Activated CD4-positive, alpha-beta T cell treated with anti-CD3 and anti-CD28 coated beads for 48 hours (primary cell): Measurements from ENCODE around the gene CDH23.
A peak's percentile ranks its signal among the peaks of the same experiment; 100 is the strongest.

Source experiments
- DNase-seq: peaks from one replicate; pipeline ENCODE4 v3.0.0-alpha.2; 2020

The CDH23 gene

DNA sequence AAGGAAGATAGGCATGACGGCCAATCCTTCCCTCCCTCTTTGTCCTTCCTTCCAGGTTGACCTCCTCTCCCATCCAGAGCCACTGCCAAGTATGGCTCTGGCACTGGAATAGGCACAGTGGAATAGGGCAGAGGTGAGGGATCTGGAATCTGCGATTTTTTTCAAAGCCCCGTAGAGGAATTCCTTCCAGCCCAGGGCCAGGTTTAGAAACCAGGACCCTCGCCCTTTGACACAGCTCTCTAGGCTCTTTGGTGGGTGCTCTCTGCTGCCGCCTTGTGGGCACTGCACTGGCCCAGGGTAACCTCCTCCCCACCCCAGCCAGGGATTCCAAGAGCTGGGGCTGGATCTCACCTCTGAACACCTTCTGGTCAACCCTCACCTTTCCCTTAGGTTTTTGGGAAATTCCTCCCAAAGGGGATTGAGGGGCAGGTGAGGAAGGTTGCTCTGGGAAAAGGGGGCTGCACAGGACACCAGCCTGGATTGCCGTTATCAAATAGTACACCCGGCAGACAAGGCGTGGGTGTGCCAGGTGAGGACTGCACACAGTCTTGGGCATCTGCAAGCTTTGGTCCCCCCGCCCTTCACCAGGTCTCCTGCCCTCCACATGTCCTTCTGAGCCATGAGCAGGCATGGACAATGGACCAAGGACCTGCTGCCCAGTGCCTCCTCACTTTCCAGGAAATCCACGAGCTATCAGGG, 300.1 kb downstream of the CDH23 start:
- peak; percentile 81 for DNase-seq

DNA sequence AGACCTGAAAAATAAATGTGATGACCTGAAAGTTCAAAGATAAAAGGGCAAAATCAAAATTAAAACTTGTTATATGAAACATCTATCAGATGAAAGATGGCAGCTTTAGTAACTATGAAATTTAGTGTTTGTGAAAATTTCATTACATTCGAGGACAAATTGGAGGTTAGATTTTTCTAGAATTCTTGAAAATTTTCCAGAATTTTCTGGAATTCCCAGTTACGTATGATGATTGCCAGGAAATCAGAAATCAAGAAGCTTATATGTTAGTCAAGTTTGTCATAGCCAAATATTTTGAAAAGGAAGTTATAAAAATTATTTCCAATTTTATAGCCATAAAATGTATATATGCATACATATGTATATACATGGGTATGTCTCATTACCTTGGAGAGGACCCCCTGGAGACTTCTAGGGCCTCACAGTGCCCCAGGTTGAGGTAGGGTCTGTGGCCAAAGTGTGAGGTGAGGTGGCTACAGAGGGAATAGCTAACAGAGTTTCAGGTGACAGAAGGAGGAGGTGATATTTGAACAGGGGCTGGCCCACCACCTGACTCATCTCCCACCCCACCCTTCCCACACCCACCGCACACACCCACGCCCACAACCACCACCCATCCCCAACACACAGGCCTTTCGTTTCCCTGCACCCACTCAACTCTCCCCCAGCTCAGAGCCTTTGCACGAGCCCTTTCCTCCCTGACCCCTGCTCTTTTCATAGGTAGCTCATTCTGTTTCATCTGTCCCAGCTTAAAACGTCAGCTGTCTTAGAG, 301.4 kb downstream of the CDH23 start:
- peak; percentile 43 for DNase-seq

DNA sequence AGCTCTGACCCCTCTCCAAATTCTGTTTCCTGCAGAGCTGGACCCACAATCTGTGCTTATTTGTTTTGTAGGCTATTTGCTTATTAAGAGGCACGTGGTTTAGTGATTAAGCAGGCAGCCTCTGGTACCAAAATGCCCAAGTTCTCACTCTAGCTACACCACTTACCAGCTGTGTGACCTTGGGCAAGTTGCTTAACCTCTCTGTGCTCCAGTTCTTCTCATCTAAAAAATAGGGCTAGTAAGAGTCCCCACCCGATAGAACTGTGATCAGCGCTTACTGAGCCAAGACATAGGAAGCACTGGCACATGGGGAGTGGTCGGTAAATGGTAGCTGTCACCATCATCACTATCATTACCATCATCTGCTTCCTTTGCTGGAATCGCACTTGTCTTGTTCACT, 302.0 kb downstream of the CDH23 start:
- DNase-seq = no peak

DNA sequence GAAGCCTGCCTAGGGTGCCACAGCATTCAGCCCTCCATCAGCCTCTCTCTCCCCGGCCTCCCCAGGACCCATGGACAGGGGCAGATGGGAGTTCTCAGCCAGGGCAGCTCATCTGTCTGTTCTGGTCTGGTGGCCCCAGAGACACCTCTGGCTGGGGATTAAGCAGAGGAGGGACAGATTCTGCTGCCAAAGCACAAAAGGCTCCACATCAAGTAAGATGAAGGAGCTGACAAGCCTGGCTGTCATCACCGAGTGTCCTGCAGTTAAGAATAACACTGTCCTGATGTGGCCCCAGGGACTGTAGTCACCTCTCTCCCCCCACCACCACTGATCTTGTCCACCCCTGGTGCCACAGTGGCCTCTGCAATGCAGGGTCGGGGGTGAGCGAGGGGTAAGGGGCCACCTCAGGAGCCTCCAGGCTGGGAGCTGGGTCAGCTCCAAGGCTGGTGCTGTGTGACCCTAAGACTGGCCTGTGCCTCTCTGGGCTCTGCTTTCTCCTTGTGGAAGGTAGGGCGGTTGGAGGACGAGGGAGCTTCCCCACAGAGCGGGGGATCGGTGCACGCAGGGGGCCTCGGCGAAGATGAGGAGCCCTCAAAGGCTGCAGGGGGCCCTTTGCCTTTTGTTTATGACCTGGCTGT, 304.1 kb downstream of the CDH23 start:
- no peak for DNase-seq

DNA sequence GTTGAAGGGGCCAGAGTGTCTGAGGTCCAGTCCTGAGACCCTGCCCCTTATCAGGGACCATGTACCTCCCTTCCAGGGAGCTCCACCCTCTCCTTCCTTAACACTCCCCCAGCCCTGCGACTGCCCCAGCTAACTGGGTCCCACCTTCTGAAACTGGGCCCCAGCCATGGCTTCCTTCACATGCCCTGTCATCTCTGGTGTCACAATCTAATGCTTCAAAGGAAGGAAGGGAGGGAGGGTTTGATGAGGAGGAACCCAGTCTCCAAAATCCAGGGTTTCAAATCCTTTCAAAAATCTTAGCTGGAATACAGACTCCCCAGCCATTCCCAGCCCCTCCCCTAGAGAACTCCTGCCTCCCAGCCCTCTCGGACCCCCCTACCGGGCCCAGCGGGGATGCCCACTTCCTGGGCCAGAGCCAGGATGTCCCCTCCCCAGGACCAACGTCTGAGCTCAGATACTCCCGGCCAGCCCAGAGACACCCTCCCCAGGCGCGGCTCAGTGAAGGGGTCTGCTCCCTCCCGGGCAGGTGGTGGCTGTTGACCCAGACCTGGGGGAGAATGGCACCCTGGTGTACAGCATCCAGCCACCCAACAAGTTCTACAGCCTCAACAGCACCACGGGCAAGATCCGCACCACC, 304.9 kb downstream of the CDH23 start:
- no peak for DNase-seq

DNA sequence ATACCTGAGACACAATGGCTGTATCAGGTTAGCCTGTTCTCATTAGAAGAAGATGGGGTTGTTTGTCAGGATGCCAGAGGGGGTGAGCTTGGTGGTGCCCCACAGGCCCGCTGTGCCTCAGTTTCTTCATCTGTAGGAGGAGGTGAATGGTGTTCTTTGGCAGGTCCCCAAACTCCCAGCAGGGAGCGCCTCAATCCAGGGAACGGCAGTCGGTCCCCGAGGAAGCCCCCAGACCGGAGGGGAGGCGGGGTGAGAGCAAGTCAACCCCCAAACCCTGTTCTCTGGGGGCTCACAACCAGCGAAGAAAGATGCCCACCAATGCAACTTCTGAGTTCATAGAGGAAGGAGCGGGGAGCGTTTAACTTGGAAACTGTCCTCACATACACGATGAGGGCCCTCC, 306.9 kb downstream of the CDH23 start:
- DNase-seq = no peak

DNA sequence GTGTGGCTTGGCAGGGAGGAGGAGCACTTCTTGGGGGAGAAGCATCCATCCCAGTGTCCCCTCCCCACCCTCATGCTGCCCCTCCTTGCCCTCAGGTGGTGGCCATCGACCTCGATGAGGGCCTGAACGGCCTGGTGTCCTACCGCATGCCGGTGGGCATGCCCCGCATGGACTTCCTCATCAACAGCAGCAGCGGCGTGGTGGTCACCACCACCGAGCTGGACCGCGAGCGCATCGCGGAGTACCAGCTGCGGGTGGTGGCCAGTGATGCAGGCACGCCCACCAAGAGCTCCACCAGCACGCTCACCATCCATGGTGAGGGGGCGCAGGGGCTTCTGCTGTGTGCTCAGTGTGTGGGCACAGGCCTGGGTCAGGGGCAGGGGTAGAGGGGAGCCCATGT, 308.1 kb downstream of the CDH23 start:
- DNase-seq = no peak

DNA sequence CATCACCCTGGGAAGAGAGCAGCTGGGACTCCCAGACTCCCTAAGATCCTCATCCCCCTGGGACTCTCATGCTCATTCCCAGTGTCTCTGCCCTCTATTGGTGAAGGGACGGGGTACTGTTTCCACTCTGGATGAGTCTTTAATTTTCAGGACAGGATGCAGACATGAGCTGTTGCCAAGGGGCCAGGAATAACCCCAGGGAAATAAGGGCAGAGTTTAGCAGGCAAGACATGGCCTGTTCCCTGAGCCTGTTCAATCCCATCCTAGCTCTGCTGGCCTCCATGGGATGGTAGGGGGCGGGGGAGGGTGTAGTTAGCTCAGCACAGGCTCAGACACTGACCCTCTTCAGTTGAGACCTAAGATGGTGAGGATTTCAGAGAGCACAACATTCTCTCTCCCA, 308.9 kb downstream of the CDH23 start:
- no peak for DNase-seq

DNA sequence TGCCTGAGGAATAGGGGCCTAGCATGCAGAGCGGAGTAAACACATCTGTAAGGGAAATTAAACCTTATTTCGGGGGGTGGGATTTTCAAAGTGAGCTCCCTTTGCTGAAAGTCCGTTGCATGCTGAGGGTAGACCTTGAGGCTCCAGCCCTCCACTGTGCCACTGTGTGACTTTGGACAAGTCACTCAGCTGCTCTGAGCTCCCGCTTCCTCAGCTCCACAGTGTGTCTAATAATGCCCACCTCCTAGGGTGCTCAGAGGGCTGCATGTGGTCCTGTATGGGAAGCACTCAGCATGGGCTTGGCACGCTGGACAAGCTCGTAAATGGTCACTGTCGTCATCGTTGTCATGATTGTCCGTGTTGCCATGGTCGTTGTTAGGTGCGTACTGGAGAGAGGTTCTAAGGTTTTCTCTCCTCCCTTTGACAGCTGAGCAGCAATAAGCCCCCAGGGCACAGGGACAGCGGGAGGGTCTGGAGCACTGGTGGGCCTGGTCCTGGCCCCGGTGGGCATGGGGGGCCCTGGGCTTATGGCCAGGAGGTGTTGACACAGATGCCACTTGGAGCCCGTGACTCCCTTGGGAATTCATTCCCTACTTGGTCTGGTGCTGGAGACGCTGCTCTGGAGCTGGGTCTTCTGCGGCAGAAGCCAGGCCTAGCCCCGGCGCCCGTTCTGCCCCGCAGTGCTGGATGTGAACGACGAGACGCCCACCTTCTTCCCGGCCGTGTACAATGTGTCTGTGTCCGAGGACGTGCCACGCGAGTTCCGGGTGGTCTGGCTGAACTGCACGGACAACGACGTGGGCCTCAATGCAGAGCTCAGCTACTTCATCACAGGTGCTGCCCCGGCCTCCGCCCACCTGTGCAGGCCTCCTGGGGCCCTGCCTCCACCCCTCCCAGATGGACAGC, 309.7 kb downstream of the CDH23 start:
- no peak for DNase-seq

DNA sequence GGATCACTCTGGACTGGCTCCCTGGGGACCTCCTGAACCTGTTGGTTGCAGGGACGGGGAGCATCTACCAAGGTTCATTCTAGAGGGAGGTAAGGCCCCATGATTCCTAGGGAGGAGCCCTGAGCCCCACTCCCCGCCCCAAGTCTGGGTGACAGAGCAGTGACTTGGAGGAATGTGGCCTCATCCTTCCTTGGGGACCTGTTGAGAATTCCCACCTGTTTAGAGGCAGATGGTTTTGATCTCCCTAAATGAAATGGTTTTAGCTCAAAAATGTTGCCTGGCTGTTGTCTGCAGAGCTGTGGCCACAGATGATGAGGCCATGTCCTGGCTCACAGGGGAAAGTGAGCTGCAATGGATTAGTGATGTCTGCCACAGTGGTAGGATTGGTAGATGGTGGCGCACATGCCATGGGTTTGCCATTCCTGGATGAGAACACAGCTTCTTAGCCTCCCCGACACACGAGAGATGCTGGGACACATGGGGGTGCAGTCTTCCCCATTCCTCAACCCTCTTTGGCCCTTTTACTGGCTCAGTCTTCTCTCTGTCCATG, 310.6 kb downstream of the CDH23 start:
- DNase-seq = no peak

DNA sequence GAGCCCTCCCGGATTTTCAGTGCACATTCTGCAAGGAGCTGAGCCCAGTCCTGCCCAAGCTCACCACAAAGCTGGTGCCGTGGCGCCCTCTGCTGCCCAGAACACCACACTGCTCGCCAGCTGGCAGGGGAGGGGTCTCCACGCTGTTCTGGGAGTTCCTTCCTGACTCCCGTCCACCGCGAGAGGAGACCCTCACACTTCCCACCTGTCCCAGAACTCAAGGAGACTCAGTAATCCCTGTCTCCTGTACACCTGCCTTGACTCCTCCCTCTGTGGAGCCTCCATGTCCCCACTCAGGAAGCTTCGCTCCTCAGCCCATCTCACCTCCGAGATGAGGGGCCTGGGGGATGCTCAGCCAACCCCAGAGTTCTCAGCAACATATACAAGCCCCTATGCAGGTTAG, 311.6 kb downstream of the CDH23 start:
- DNase-seq = peak; percentile 79

DNA sequence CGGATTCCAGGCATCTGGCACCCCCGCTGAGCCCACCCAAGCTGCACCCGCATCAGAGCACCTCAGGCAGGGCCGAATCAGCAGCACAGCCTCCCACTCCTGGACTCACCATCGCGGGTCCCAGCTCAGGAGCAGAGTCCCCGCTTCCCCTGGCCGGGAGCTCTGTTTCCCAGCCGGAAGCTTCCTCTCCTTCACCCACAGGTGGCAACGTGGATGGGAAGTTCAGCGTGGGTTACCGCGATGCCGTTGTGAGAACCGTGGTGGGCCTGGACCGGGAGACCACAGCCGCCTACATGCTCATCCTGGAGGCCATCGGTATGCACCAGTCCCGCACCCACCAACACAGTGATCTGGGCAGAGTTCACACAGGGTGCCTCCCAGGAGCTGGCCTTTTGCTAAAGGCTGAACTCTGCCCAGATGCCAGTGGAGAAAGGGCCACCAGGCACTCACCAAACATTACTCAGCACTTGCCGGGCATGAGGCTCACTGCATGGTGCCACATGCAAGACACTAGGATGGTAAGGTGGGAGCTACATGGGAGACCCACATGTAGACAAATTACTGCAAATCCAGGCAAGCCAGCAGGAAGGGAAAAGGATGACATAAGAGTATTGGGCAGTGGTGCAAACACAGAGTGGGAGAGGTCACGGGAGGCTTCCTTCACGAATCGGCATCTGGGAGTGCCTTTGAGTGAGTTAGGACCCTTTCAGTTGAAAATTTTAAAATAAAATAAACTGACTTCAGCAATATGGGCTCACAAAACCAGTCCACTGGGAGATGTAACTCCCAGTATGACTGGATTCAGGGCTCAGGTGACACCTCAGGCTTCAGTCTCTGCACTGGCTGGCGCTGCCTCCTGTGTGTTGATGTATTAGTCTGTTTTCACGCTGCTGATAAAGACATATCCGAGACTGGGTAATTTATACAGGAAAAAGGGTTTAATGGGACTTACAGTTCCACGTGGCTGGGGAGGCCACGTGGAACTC, 312.5 kb downstream of the CDH23 start:
- no peak for DNase-seq

DNA sequence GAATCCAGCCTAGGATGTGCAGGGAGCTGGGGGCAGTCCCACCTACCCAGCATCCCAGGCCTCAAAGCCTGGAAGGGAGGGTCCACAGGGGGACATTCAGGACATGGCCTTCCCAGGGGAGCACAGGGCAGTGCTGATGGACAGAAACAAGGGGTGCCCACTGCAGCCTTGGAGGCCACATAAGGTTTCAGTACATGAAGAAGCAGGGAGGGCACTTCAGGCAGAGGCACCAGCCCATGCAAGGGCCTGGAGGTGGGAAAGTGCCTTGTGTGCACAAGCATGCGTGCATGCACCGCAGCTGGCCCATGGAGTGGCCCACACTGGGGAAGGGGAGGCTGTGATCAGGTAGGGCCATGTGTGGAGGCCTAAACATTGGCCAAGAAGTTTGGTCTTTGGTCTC, 313.8 kb downstream of the CDH23 start:
- no peak for DNase-seq

DNA sequence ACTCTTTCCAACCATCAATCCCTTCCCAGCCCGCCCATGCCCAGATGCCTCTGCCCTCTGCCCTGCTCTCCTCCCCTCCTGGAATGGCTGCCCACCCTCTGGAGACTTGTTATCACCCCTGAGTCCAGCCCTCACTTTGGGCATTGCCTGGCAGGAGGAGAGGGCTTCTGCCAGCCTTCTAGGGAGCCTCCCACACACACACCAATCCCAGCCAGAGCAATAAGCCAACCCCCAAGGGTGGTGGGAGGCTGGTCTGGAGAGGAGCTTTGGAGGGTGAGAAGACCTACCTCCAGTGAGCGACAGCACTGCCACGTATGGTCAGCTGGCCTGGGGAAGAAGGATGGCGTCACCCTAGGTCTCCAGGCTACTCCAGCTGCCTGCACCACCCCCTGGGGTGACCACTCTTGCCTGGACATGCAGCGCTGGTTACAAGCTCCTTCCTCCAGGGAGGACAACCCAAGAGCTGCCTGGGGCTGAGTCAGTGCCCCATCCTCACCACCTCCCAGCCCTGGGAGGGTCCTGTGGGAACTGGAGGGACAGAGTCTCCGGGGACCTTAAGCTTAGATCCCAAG, 314.4 kb downstream of the CDH23 start:
- DNase-seq = no peak

DNA sequence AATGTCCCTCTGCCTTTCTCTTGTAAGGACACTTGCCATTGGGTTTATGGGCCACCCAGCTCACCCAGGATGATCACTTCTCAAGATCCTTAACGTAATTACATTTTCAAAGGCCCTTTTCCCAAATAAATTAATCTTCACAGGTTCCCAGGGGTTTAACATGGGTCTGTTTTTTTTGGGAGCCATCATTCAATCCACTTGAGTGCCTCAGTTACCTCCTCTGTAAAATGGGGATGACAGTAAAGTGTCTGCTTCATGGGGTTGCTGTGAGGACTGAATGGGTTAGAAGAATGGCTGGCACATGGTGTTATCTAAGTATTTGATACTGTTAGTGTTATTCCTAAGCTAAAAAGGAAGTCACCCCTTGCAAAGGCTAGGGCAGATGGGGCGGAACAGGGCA, 315.4 kb downstream of the CDH23 start:
- DNase-seq = no peak

DNA sequence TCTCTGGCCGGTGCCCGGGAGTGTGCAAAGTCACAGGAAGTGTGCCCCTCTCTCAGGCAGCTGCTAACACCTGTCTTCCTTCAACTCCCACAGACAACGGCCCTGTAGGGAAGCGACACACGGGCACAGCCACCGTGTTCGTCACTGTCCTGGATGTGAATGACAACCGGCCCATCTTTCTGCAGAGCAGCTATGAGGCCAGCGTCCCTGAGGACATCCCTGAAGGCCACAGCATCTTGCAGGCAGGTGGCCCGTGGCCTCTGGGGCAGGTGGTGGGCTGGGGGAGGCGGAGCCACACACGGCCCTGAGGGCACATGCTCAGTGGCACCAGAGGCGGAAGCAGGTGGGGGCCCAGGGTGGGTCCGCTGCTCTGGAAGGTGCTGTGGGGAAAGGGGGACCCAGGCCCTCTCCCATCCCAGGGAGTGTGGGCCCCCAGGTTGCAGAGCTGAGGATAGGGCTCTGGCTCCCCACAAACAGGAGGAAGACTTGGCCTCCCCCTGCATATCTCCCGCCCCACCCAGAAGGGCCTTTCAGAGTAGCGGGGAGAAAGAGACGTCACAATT, 315.9 kb downstream of the CDH23 start:
- no peak for DNase-seq

DNA sequence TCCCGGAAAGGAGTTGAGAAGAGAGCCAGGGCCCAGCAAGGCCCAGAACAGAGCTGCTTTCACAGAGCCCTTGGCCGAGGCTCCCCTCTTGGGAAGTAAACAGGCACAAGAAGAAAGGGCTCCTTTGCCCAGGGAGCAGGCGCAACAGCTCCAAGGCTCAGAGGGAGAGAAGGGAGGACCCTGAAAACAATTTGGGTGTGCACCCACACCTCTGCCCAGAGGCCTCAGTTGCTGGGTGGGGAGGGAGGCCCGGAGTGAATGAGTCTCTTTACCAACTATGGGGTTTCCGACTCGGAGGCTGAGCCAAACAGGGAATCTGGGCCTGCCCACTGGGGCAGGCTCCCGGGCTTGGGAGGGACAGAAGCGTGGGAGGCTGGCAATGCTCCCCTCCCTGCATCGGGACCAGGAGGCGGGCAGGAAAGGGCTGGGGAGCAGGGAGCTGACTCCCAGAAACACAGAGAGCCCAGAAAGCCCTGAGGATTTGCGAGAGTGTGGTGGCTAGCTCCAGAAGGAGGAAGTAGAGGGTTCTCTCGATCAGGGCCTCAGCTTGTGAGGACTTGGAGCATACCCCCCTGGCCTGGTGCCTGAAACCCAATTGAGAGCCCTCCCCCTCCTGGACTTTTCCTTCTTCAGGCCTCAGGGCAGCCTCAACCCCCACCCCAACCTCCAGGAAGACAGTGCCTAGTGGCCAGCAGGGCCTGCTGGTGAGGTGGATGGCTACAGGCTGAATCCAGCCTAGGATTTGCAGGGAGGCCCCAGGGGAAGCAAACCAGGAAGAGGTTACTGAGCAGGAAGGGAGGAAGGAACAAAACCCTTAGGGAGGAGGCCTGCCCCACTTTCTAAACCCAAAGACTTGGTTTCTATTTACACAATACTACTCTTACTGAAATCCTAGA, 316.7 kb downstream of the CDH23 start:
- peak; percentile 51 for DNase-seq

DNA sequence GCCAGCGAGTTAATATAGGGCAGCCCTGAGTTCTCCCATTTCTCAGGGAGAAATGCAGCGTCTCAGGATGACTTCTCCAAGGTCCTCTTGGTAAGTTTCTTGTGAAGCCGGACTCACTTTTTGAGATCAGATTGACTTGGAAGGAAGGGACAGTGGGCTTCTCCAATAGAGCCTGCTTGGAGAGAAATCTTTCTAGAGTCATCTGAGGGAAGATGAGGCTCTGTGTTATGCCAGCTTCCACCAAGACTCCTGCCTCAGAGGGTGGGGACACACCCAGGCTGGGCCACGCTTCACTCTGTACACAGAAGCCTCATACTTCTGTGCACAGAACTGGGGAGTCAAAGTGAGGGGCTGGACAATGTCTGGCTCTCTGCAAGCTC, 317.3 kb downstream of the CDH23 start:
- DNase-seq = no peak

DNA sequence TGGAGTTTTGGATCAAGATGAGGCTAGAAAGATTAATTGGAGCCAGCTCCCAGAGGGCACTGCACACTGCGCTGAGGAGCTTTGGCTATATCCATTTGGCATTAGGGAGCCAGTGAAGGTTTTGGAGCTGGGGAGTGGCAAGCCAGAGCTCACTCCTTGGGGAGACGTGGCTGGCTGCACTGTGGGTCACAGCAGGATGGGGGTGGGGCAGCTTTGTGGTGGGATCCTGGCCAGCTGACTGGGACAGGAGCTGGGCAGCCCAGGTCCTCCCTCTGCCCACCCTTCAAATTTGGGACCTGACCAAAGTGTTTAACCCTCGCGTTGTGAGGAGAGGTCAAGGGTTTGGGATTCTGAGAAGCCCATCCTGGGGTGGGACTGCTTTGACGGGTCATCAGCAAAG, 317.9 kb downstream of the CDH23 start:
- DNase-seq = no peak
